AG09309 (cell line): Measurements from ENCODE around the gene C6orf136.

Source experiments
- DNase-seq: peaks from one replicate; pipeline ENCODE4 v3.0.0-alpha.2; 2010; ENCODE audit warnings: low read depth
- H3K4me3 ChIP-seq: 2 replicates; pipeline ENCODE4 v1.5.1; 2011; ENCODE audit warnings: mild to moderate bottlenecking, low read depth, low read length, moderate library complexity; ENCODE audit not compliant: control insufficient read depth
- CTCF ChIP-seq: IDR thresholded peaks from 2 replicates; pipeline ENCODE4 v1.5.1; 2011; ENCODE audit warnings: mild to moderate bottlenecking, low read depth, low read length, inconsistent platforms; ENCODE audit not compliant: insufficient read depth, control insufficient read depth; ENCODE audit errors: missing control alignments

C6orf136 gene

GRCh38 chr6:30601436-30601814 is 45.5 kb upstream of the C6orf136 start:
- no peak overlapping the region for H3K4me3 ChIP-seq
- DNase-seq: no peak

DNA sequence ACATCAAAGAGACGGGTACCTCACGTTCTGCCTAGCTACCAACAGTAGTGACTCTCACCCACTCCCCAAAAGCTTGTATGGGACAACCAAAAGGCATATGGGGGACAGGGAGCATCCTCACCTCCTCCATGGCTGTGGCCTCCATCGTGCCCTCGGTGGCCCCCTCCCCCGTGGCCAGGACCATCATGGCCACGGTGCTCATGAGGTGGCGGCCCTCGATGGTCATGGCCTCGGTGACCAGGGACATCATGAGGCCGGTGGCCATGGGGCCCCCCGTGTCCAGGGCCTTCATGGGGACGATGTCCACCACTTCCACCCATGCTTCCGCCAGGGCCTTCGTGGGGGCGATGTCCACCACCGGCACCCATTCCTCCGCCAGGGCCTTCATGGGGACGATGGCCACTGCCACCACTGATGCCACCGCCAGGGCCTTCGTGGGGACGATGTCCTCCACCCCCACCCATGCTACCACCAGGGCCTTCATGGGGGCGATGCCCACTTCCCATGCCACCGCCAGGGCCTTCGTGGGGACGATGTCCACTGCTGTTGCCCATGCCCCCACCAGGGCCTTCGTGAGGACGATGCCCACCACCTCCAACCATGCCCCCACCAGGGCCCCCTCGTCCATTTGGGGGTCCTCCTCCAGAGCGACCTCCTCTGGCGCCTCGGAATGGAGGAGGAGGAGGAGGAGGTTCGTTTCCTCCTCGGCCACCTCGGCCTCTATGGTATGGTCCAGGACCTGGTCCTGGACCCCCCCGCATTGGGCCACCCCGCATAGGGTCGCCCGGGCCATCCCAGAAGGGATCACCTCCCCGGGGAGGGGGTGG is 44.9 kb upstream of the C6orf136 start:
- TF ChIP-seq CTCF: no peak
- DNase-seq: no peak
- H3K4me3 ChIP-seq: no peak overlapping the region

More at GRCh38 chr6:30601436-30601814, 45.5 kb upstream of the C6orf136 start:
- TF ChIP-seq CTCF: no peak

DNA sequence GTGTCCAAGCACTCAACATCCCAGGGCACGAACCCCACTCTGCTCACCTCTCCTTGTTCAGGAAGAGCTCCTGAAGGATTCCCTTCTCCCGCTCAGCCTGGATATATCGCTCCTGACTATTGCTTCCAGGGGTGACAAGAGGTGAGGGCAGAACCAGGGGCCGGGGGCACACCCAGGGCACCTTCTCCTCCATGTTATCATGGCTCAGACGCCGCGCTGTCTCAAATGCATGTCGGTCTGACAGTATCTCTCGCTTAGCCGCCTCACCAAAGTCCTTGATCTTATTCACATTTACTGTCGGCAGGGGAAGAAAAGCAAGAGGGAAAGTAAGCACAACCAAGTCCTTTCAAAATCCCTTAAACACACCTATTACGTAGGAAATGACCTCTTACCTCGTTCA is 43.0 kb upstream of the C6orf136 start:
- H3K4me3 ChIP-seq: no peak overlapping the region
- no peak for DNase-seq
- no peak for TF ChIP-seq CTCF

GRCh38 chr6:30610065-30610464 is 36.9 kb upstream of the C6orf136 start:
- H3K4me3 ChIP-seq: no peak overlapping the region
- no peak for DNase-seq
- TF ChIP-seq CTCF: no peak

DNA sequence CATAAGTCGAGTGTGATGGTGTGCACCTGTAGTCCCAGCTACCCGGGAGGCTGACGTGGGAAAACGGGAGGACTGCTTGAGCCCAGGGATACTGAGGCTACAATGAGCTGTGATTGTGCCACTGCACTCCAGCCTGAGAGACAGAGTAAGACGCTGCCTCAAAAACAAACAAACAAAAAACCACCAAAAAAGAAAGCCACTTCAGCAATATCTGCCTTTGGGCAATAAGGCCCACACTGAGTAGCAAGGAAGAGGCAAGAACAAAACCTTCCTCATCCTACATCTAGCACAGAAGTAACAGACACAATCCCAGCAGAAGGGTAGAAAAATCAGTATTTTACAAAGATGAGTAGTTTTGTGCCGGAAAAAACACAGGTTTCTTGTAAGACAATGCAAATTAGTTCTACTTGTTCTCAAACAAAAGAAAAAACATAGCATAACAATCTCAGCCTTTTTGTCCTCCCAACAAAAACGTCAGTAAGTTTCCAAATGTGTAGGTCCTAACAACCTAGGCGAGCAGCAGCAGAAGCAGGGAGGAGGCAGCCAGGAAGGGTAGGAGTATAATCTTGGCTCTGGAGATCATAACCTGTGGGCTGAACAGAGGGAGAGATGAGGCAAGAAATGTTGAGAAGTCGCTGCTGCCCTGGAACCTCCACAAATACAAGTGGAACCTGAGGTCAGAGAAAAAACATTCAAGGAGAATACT is 35.6 kb upstream of the C6orf136 start:
- TF ChIP-seq CTCF: no peak
- no peak for DNase-seq
- H3K4me3 ChIP-seq: no peak overlapping the region

GRCh38 chr6:30611856-30612194 is 35.1 kb upstream of the C6orf136 start:
- DNase-seq: no peak
- TF ChIP-seq CTCF: no peak
- no peak overlapping the region for H3K4me3 ChIP-seq
